IMR-90 (cell line): ENCODE results near the gene CA6. TPM values are rescaled to one million over a fixed set of nuclear protein-coding genes. Genes with fewer than 3 reads are reported as not detected.

Experiments used
- ATAC-seq: fragments of 200-7000 bp; cut with Tn5 transposase; 2 replicates; pipeline ENCODE4 v1.9.1; 2020; ENCODE audit warnings: low read depth, mild to moderate bottlenecking, moderate library complexity
- BruUV-seq: library from RNA; stranded (reverse); fragments of 400-500 nt; replicated peaks from 2 replicates; lab custom pipeline; 2021; lab: Mats Ljungman, UMichigan
- CTCF ChIA-PET: fragments of 300-600 bp; formaldehyde crosslinking; extraction: SDS; loops from one replicate; lab custom pipeline; 2021; ENCODE audit warnings: antibody characterized with exemption; lab: Yijun Ruan, JAX
- POLR2A ChIA-PET: fragments of 300-600 bp; sonication (Branson Sonifier 250); formaldehyde crosslinking; loops from one replicate; lab custom pipeline; 2022; ENCODE audit warnings: antibody characterized with exemption; ENCODE audit not compliant: unreplicated experiment; lab: Charles Lee
- DNase-seq: peaks from one replicate; pipeline ENCODE4 v3.0.0; 2013
- H2AFZ ChIP-seq: replicated peaks from 2 replicates; pipeline ENCODE3; 2013; ENCODE audit warnings: low read length, mild to moderate bottlenecking; ENCODE audit not compliant: poor library complexity
- H2AK5ac ChIP-seq: 2 replicates; pipeline ENCODE4 v1.6.1; 2013; ENCODE audit warnings: low read depth, low read length, inconsistent platforms
- H2AK9ac ChIP-seq: replicated peaks from 2 replicates; pipeline ENCODE3; 2013; ENCODE audit warnings: mild to moderate bottlenecking, low read depth, low read length, moderate library complexity; ENCODE audit not compliant: poor library complexity
- H2BK120ac ChIP-seq: 2 replicates; pipeline ENCODE4 v1.6.1; 2013; ENCODE audit warnings: low read depth, low read length, inconsistent platforms
- H2BK15ac ChIP-seq: 3 replicates; pipeline ENCODE4 v1.6.1; 2013; ENCODE audit warnings: low read depth, low read length, inconsistent platforms
- H2BK20ac ChIP-seq: 2 replicates; pipeline ENCODE4 v1.6.1; 2013; ENCODE audit warnings: low read depth, mild to moderate bottlenecking, inconsistent platforms, low read length, moderate library complexity
- H2BK5ac ChIP-seq: 2 replicates; pipeline ENCODE4 v1.6.1; 2013; ENCODE audit warnings: mild to moderate bottlenecking, low read depth, low read length, inconsistent platforms; ENCODE audit not compliant: poor library complexity, severe bottlenecking
- H3K14ac ChIP-seq: replicated peaks from 2 replicates; pipeline ENCODE4 v1.6.1; 2013; ENCODE audit warnings: low read depth, low read length, inconsistent platforms
- H3K18ac ChIP-seq: 2 replicates; pipeline ENCODE4 v1.6.1; 2013; ENCODE audit warnings: low read depth, low read length, control low read depth
- H3K23ac ChIP-seq: 2 replicates; pipeline ENCODE4 v1.6.1; 2013; ENCODE audit warnings: low read depth, low read length, inconsistent platforms
- H3K27ac ChIP-seq: 2 replicates; pipeline ENCODE4 v1.5.1; 2013; ENCODE audit warnings: mild to moderate bottlenecking, control low read depth, low read length; ENCODE audit not compliant: insufficient read depth
- H3K27me3 ChIP-seq: 2 replicates; pipeline ENCODE4 v1.6.1; 2013; ENCODE audit warnings: low read length; ENCODE audit not compliant: control insufficient read depth, insufficient read depth
- H3K36me3 ChIP-seq: 2 replicates; pipeline ENCODE4 v1.6.1; 2013; ENCODE audit warnings: low read length, mixed read lengths; ENCODE audit not compliant: control insufficient read depth, insufficient read depth
- H3K4ac ChIP-seq: 2 replicates; pipeline ENCODE4 v1.6.1; 2013; ENCODE audit warnings: low read depth, low read length, inconsistent platforms
- H3K4me1 ChIP-seq: 2 replicates; pipeline ENCODE4 v1.6.1; 2013; ENCODE audit warnings: low read length, mixed read lengths; ENCODE audit not compliant: control insufficient read depth, insufficient read depth
- H3K4me2 ChIP-seq: 2 replicates; pipeline ENCODE4 v1.6.1; 2013; ENCODE audit warnings: low read depth, mild to moderate bottlenecking, control low read depth, low read length, moderate library complexity
- H3K4me3 ChIP-seq: 2 replicates; pipeline ENCODE4 v1.5.1; 2013; ENCODE audit warnings: low read depth, mild to moderate bottlenecking, control low read depth, low read length, moderate library complexity; ENCODE audit not compliant: insufficient read depth
- H3K56ac ChIP-seq: 2 replicates; pipeline ENCODE4 v1.6.1; 2013; ENCODE audit warnings: low read length, inconsistent platforms; ENCODE audit not compliant: insufficient read depth; ENCODE audit errors: extremely low read depth
- H3K79me1 ChIP-seq, 2 experiments: 2 replicates each; pipeline ENCODE4 v1.6.1; 2013; ENCODE audit warnings: low read length in 2 of 2, inconsistent platforms in 1 of 2, low read depth in 1 of 2
- H3K9ac ChIP-seq: 2 replicates; pipeline ENCODE4 v1.6.1; 2013; ENCODE audit warnings: low read depth, low read length, control low read depth
- H3K9me1 ChIP-seq: 2 replicates; pipeline ENCODE4 v1.6.1; 2013; ENCODE audit warnings: low read length, inconsistent platforms; ENCODE audit not compliant: insufficient read depth
- H3K9me3 ChIP-seq: 2 replicates; pipeline ENCODE4 v1.6.1; 2013; ENCODE audit warnings: low read length; ENCODE audit not compliant: control insufficient read depth, insufficient read depth
- H4K20me1 ChIP-seq: 2 replicates; pipeline ENCODE4 v1.6.1; 2013; ENCODE audit warnings: low read length, inconsistent platforms; ENCODE audit not compliant: insufficient read depth
- H4K5ac ChIP-seq: 2 replicates; pipeline ENCODE4 v1.6.1; 2013; ENCODE audit warnings: mild to moderate bottlenecking, low read depth, low read length, control low read depth
- H4K8ac ChIP-seq, 2 experiments: 2 replicates each; pipeline ENCODE4 v1.6.1; 2013; ENCODE audit warnings: low read depth in 2 of 2, low read length in 2 of 2, control low read depth in 1 of 2, inconsistent platforms in 1 of 2
- H4K91ac ChIP-seq: 2 replicates; pipeline ENCODE4 v1.6.1; 2013; ENCODE audit warnings: low read depth, low read length, inconsistent platforms; ENCODE audit not compliant: insufficient read depth
- BHLHE40 ChIP-seq: fragments of 150-350 bp; IDR thresholded peaks from 2 replicates; pipeline ENCODE4 v1.6.1; 2016; ENCODE audit warnings: mild to moderate bottlenecking, low read depth, low read length
- CEBPB ChIP-seq: IDR thresholded peaks from 2 replicates; pipeline ENCODE4 v1.6.1; 2012; ENCODE audit warnings: low read depth, low read length, improper control_type of control experiment
- CHD1 ChIP-seq: IDR thresholded peaks from 2 replicates; pipeline ENCODE4 v1.6.1; 2012; ENCODE audit warnings: low read depth, low read length, improper control_type of control experiment
- FOS ChIP-seq: fragments of 150-350 bp; IDR thresholded peaks from 2 replicates; pipeline ENCODE4 v1.6.1; 2016; ENCODE audit warnings: low read depth, low read length
- MAFK ChIP-seq: IDR thresholded peaks from 2 replicates; pipeline ENCODE4 v1.6.1; 2012; ENCODE audit warnings: low read depth, low read length, improper control_type of control experiment
- MAZ ChIP-seq: IDR thresholded peaks from 2 replicates; pipeline ENCODE4 v1.6.1; 2012; ENCODE audit warnings: low read depth, mild to moderate bottlenecking, low read length, improper control_type of control experiment, moderate library complexity, borderline replicate concordance
- RAD21 ChIP-seq: IDR thresholded peaks from 2 replicates; pipeline ENCODE4 v1.6.1; 2012; ENCODE audit warnings: low read length, improper control_type of control experiment
- RFX5 ChIP-seq: IDR thresholded peaks from 2 replicates; pipeline ENCODE4 v1.8.0; 2012; ENCODE audit warnings: low read depth, mild to moderate bottlenecking, low read length, moderate library complexity
- SMC3 ChIP-seq: fragments of 150-350 bp; IDR thresholded peaks from 2 replicates; pipeline ENCODE4 v1.6.1; 2016; ENCODE audit warnings: low read depth, mild to moderate bottlenecking, antibody characterized with exemption, low read length, moderate library complexity
- WGBS, 2 experiments: methylation state at CpG; one replicate each; pipeline versions ENCODE4 v1.1.5 to v1.1.7; 2013; ENCODE audit warnings: missing lambda C conversion rate in 2 of 2; ENCODE audit not compliant: insufficient read length in 1 of 2; ENCODE audit errors: extremely low coverage in 2 of 2; 5-methylcytosine and 5-hydroxymethylcytosine counted together
- dilution Hi-C: fragments of 300-500 bp; cut with HindIII; formaldehyde crosslinking; loops from one replicate; pipeline ENCODE4 v1.14.3; 2018; ENCODE audit warnings: low sequenced_read_pairs; ENCODE audit not compliant: unreplicated experiment
- in situ Hi-C: fragments of 300-500 bp; cut with MboI; formaldehyde crosslinking; loops from 3 replicates; pipeline ENCODE4 v1.14.3; 2019; ENCODE audit warnings: low sequenced_read_pairs, inconsistent platforms, mixed read lengths
- intact Hi-C: fragments of 100-400 bp; cut with micrococcal nuclease; formaldehyde crosslinking; loops from 2 replicates; pipeline ENCODE4 v1.10.0; 2022
- polyA plus RNA-seq, 3 experiments: library from polyadenylated mRNA; depleted of rRNA; stranded (reverse); fragments of >200 nt; gene quantifications; 2 replicates each; pipeline ENCODE4 v1.2.3, GENCODE V29; 2012; ENCODE audit warnings: low replicate concordance in 1 of 3
- total RNA-seq: library from RNA; depleted of rRNA; stranded (reverse); fragments of >200 nt; gene quantifications from 2 replicates; pipeline ENCODE4 v1.2.3, GENCODE V29; 2012
- TF ChIP-seq, protein P1 (sequence below): conservative IDR thresholded peaks from 2 replicates; pipeline ENCODE4 v1.5.1; 2012; ENCODE audit warnings: mild to moderate bottlenecking, low read depth, low read length, improper control_type of control experiment
- TF ChIP-seq, protein P2 (sequence below): fragments of 150-350 bp; IDR thresholded peaks from 2 replicates; pipeline ENCODE4 v1.6.1; 2016; ENCODE audit warnings: low read depth, mild to moderate bottlenecking, low read length, moderate library complexity, borderline replicate concordance

Gene CA6
- total and polyA plus RNA-seq, 2 of the 4 experiments (the other 2 are of a cell fraction), result not detected

DNA sequence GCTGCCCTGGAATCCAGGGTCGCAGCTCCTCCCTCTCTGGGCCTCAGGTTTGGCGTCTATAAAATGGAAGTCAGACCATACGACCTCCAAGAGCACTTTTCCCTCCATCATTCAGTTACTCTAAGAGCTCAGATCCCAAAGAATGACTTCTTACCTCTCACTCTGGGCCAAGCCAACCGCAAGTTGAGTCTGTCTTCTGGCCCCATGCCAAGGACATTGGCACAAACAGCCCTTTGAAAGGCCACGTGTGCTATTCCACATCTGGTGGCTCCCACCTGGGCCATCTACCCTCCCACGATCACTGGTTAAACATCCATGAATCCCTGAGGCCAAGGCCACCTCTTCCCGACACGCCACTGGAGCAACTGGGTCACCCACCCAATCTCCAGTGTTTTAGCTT is 68.2 kb downstream of the CA6 start:
- 85% methylated on average over 4 of the region's 8 CpGs; no CpG with 5 or more reads in 1 of the 2 experiments for WGBS, 2 experiments
- no peaks in the 10 kb centered on the region for H3K9me1 ChIP-seq
- no peaks in the 10 kb centered on the region for H3K79me1 ChIP-seq
- H4K20me1 ChIP-seq, result no peaks in the 10 kb centered on the region
- BruUV-seq, result no TSS peak
- no peak overlapping the region for H2BK5ac ChIP-seq
- no peak overlapping the region for H2AK9ac ChIP-seq
- peaks cover 9% of the 10 kb centered on the region for H3K27me3 ChIP-seq
- H3K56ac ChIP-seq, result no peak overlapping the region
- ATAC-seq, result no peak
- dilution Hi-C loops, result no loop called here
- H3K36me3 ChIP-seq, result no peaks in the 10 kb centered on the region
- in situ Hi-C loops, result no loop called here
- ChIA-PET POLR2A (no interaction called here), CTCF (interaction anchor here (1.0 kb wide), 1 partner anchor 9 kb away, joined by 3 read pairs; no protein-coding TSS in a partner anchor)
- no peak overlapping the region for H3K14ac ChIP-seq
- no peak overlapping the region for H2BK15ac ChIP-seq
- intact Hi-C loops, result no loop called here
- H3K9ac ChIP-seq, result no peak overlapping the region
- H2AFZ ChIP-seq, result no peak overlapping the region
- H3K4me2 ChIP-seq, result no peak overlapping the region
- no peak overlapping the region for H3K18ac ChIP-seq
- H3K23ac ChIP-seq, result no peak overlapping the region
- no peak overlapping the region for H3K4me3 ChIP-seq
- no peak overlapping the region for H2BK20ac ChIP-seq
- H4K91ac ChIP-seq, result no peak overlapping the region
- no peak overlapping the region for H3K4ac ChIP-seq
- no peak overlapping the region for H2AK5ac ChIP-seq
- no peak overlapping the region for H4K8ac ChIP-seq
- TF ChIP-seq FOS, result no peak
- TF ChIP-seq, protein P1, sequence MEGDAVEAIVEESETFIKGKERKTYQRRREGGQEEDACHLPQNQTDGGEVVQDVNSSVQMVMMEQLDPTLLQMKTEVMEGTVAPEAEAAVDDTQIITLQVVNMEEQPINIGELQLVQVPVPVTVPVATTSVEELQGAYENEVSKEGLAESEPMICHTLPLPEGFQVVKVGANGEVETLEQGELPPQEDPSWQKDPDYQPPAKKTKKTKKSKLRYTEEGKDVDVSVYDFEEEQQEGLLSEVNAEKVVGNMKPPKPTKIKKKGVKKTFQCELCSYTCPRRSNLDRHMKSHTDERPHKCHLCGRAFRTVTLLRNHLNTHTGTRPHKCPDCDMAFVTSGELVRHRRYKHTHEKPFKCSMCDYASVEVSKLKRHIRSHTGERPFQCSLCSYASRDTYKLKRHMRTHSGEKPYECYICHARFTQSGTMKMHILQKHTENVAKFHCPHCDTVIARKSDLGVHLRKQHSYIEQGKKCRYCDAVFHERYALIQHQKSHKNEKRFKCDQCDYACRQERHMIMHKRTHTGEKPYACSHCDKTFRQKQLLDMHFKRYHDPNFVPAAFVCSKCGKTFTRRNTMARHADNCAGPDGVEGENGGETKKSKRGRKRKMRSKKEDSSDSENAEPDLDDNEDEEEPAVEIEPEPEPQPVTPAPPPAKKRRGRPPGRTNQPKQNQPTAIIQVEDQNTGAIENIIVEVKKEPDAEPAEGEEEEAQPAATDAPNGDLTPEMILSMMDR, result no peak
- no peak for TF ChIP-seq CEBPB
- no peak for TF ChIP-seq BHLHE40
- TF ChIP-seq, protein P2, sequence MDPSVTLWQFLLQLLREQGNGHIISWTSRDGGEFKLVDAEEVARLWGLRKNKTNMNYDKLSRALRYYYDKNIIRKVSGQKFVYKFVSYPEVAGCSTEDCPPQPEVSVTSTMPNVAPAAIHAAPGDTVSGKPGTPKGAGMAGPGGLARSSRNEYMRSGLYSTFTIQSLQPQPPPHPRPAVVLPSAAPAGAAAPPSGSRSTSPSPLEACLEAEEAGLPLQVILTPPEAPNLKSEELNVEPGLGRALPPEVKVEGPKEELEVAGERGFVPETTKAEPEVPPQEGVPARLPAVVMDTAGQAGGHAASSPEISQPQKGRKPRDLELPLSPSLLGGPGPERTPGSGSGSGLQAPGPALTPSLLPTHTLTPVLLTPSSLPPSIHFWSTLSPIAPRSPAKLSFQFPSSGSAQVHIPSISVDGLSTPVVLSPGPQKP, result no peak
- TF ChIP-seq CHD1, result no peak
- no peak for TF ChIP-seq SMC3
- TF ChIP-seq MAZ, result no peak
- TF ChIP-seq MAFK, result no peak
- no peak for TF ChIP-seq RFX5
- no peak for TF ChIP-seq RAD21
- H3K9me3 ChIP-seq, result no peaks in the 10 kb centered on the region
- peaks cover 1% of the 10 kb centered on the region; the same call in 1 of the 2 replicates for H3K4me1 ChIP-seq
- no peak overlapping the region for H3K27ac ChIP-seq
- DNase-seq, result no peak
- H4K5ac ChIP-seq, result no peak overlapping the region
- H2BK120ac ChIP-seq, result no peak overlapping the region
